HG02884 (cell line): ENCODE data around the gene SERPINB1.

Source experiments
- ATAC-seq: cut with Tn5 transposase; IDR thresholded peaks from one replicate; pipeline ENCODE4 v1.9.1; 2021; ENCODE audit warnings: mild to moderate bottlenecking, moderate library complexity; ENCODE audit not compliant: unreplicated experiment

SERPINB1 gene

GRCh38 chr6:2850538-2851113 is 9.0 kb upstream of the SERPINB1 start:
- ATAC-seq = no peak

DNA sequence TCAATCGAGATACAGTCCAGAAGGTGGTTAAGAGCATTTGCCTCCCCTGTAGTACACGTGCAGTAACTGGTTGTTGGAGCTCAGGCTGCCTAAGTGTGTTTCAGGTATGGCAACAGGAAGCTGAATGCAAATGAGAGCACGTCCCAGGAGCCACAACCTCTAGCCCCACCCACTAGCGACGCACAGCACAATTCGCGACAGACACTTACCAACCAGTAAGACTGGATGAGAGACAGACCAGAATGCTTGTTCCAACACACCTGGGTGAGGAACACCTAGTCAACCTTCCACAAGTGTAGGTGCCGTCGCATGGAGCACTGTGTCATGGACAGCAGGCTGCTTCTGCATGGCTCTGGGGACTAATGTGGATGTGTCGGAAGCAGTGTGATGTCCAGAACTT is 7.2 kb upstream of the SERPINB1 start:
- ATAC-seq = no peak

GRCh38 chr6:2845880-2846208 is 4.2 kb upstream of the SERPINB1 start:
- ATAC-seq = no peak

- no peak for ATAC-seq
Measured at GRCh38 chr6:2844008-2844407, 2.3 kb upstream of the SERPINB1 start.

DNA sequence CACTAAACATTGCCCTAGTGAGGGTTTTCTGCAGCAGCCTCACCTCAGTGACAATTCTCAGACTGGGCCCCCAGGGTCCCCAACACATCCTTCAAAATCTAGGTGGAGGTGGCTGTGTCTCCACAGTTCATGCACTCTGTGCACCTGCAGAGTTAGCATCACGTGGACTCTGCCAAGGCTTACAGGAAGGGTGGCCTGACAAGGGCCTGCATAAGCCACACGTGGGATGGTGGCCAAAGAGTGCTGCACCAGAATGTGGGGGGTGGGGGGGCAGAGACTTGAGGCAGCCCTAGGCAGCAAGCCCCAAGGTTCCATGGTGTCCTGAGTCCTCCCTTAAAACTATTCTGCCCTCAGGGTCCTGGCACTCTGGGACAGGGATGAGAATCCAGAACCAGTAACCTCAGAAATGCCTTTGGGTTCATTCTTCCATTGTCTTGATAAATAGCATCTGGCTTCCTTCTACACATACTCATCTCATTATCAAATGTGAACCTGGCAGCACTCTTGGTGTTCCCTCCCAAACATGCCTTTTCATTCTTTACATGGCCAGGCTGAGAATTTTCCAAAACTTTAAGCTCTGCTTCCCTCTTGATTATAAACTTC is 1.6 kb upstream of the SERPINB1 start:
- ATAC-seq = no peak

GRCh38 chr6:2842139-2842552 is 483 bp upstream of the SERPINB1 start:
- no peak for ATAC-seq

- no peak for ATAC-seq
Measured at GRCh38 chr6:2840749-2841061, 958 bp downstream of the SERPINB1 start.

- no peak for ATAC-seq
Measured at GRCh38 chr6:2839982-2840748, 1.5 kb downstream of the SERPINB1 start.

GRCh38 chr6:2839195-2839981 is 2.3 kb downstream of the SERPINB1 start:
- no peak for ATAC-seq

GRCh38 chr6:2838251-2838650 is 3.4 kb downstream of the SERPINB1 start:
- ATAC-seq = no peak

GRCh38 chr6:2834262-2834661 is 7.4 kb downstream of the SERPINB1 start:
- no peak for ATAC-seq

GRCh38 chr6:2831392-2831791 is 10.3 kb downstream of the SERPINB1 start:
- ATAC-seq = no peak

DNA sequence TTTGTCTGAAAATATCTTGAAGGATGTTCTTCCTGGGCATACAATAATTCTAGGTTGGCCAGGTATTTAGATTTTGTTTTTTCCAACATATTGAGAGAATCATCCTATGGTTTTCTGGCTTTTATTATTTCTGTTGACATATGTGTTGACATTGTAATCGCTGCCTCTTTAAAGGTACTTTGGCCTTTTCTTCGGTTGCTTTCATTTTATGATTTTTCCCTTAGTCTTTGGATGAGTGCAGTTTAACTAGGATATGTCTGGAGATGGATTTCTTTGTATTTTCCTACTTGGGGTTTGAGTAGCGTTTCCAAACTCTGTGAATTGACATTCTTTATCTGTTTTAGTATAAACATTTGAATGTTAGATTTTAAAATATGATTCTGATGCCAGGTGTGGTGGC is 11.5 kb downstream of the SERPINB1 start:
- no peak for ATAC-seq

GRCh38 chr6:2829253-2829652 is 12.4 kb downstream of the SERPINB1 start:
- no peak for ATAC-seq

GRCh38 chr6:2828629-2829028 is 13.0 kb downstream of the SERPINB1 start:
- no peak for ATAC-seq

GRCh38 chr6:2827142-2827541 is 14.5 kb downstream of the SERPINB1 start:
- ATAC-seq = no peak

- no peak for ATAC-seq
Measured at GRCh38 chr6:2826131-2826530, 15.5 kb downstream of the SERPINB1 start.

- ATAC-seq = no peak
Measured at GRCh38 chr6:2823104-2823850, 18.4 kb downstream of the SERPINB1 start.

DNA sequence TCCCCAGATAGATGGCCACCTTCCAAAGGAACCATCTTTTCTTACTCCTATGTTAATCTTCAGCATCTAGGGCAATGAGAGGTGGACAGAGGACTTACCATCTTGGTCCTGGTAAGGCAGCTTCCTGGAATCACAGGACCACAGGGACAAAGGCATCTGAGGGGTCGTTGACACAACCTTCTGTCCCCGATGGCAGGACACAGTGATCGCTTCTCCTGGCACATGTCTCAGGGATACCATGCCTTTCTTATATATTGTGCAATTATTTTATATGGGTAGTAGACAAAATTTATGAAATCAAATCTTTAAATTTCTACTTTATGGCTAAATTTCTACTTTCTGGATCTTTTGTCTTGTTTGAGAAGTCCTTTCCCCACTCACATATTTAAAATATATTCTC is 20.1 kb downstream of the SERPINB1 start:
- no peak for ATAC-seq

DNA sequence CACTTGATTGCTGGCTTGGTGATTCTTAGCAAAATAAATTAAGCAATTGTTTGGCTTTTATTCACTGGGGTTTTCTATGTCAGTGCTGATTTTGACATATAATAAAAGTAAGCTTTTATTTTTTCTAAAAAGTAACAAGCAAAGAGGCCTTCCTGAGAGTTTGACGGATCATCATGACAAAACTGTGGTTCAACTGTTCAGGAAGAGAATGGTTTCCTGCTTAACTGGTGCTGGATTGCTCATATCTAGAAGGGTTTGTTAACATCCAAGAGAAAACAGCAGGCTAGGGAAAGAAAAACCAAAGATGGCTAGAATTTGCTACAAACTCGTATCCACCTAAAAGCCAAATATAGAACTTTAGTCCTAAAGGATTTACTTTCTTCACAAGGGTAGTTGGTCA is 21.2 kb downstream of the SERPINB1 start:
- ATAC-seq = no peak

GRCh38 chr6:2819978-2820377 is 21.7 kb downstream of the SERPINB1 start:
- ATAC-seq = no peak
